ENCODE results near the gene NUP214.
"Not testable (repeated sequence)": the region's sequence is repeated elsewhere in the genome, so short reads cannot be mapped to it uniquely, and the experiment has no call there.

The NUP214 gene

DNA sequence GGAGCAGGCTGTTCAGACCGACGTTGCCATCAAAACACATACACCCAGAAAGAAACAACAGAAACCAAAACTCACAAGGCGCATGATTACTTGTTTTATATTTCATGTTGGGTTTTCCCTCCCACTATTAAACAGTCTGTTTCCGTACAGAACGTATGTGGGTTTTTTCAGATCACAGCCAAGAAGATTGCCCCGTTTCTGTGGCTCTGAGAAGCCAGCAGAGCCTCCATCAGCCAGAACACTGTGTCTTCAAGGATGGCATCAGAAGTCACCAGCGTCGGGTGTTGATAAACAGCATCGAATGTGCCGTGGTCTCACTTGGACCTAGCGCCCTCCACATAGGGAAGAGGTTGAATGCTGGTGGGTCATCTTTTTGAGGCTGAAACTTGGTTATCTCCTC is 108.2 kb downstream of the NUP214 start:
- no peak for DNase-seq (ENCODE audit: low read depth in 2 of 2, low spot score in 1 of 2)

DNA sequence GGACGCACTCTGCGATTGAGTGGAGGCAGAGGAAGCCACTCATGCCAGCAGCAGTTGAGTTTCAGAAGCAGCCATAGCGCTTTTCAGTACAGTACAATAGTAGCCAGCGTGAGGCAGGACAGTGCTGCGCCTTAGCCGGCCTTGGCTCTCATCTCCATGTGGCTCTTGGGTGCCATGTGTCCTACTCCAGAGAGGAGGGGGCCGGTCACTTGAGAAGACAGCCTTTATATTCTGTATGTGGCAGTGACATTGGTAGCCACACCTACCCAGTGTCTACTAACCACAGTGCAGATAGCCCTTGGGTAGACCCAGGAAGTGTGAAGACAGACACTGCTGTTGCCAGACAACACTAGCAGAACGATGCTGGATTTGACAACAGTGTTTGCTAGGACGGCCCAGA is 108.6 kb downstream of the NUP214 start:
- DNase-seq (ENCODE audit: low read depth in 2 of 2, low spot score in 1 of 2): no peak

DNA sequence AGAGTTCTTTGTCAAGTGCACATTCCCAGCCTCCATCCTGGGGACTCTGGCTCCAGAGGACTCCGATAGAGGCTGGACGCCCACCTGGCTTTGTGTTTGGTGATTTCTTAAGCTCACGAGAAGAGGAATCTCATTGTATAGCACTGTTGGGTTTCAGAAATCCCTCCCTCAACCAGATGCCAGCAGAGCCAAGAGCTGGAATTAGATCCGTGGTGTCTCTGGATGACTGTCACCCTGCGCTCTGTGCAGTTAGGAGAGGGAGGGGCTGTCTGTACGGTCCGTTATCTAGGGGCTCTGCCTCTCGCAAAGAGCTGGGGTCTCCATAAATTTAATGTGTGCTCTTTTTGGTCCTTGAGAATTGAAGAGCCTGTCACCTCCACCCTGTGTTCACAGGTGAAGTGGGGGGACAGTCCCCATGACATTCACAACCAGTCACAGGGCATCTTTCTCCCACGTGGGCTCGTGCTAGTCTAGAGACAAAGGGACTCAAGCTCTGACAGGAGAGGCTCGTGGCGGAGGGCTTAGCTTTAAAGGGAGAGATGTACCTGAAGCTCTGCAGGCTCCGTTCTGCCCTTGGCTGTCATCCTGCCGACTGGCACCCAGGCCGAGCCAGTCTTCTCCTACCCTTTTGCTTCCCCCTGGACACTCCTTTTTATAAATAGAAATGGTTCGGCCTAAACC is 109.6 kb downstream of the NUP214 start:
- DNase-seq (ENCODE audit: low read depth in 2 of 2, low spot score in 1 of 2): no peak

DNA sequence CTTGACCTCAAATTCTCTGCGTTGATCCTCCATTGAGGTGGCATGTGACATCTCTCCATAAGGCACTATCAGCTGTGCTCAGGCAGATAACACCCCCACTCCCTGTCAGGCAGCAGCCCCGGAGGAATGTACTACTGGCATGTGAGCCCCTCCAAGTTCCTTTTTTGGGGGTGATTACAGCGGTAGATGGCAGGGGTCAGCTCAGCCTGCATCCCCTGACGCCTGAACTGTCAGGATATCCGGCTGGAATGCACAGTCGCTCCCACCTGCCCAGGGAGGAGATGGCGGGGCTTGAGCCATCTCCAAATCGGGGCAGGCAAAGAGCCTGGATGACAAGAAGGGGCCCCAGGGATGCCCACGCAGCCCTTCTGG is 110.1 kb downstream of the NUP214 start:
- DNase-seq (ENCODE audit: low read depth in 2 of 2, low spot score in 1 of 2): no peak

DNA sequence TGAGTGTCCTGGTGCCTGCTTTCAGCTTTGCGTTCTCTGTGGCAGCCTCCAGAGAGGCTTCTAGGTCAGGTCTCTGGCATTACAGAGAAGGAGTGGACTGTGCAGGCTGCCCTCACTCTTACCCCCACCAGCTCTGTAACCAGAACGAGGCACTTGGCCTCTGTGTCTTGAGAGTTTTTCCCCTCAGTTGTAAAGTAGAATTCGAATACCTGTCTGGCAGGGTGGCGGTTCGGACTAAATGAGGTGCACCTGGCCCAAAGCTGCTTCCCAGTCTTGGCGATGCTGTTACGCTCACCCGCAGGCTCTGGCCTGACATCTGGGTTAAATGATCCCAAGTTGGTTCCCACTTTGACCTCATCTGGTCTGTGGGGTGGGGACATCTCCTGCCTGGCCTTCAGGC is 110.8 kb downstream of the NUP214 start:
- DNase-seq (ENCODE audit: low read depth in 2 of 2, low spot score in 1 of 2): no peak

DNA sequence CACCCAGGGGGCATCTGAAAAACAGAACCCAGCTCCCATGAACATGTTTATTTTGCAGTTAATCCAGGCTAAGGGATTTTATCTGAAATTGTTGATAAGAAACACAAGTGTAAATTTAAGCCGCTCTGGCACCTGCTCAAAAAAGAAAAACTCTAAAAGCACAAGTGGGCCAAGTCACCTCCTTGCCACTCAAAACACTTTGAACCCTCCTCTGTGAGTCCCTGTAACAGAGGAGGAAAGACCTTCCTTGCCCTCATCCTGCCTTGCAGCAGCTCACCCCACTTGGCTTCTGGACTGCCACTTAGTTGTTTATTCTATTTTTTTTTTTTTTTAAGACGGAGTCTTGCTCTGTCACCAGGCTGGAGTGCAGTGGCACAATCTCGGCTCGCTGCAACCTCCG is 111.4 kb downstream of the NUP214 start:
- no peak for DNase-seq (ENCODE audit: low read depth in 2 of 2, low spot score in 1 of 2)

DNA sequence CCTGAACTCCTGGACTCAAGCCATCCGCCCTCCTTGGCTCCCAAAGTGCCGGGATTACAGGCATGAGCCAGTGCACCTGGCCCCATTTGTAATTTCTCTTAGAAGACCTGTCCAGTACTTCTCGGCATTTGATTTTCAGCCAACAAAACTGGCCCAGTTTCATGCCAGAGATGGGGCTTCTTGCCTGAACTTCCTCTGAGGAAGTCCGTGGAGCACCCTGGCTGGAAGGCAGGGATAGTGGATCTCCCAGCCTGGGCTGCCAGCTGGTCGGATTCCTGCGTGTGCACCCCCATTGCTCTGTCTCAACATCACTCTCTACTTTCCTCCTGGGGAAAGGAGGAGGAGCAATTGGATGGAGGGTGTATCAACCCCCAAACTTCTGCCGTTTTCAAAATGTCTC is 111.9 kb downstream of the NUP214 start:
- no peak for DNase-seq (ENCODE audit: low read depth in 2 of 2, low spot score in 1 of 2)

DNA sequence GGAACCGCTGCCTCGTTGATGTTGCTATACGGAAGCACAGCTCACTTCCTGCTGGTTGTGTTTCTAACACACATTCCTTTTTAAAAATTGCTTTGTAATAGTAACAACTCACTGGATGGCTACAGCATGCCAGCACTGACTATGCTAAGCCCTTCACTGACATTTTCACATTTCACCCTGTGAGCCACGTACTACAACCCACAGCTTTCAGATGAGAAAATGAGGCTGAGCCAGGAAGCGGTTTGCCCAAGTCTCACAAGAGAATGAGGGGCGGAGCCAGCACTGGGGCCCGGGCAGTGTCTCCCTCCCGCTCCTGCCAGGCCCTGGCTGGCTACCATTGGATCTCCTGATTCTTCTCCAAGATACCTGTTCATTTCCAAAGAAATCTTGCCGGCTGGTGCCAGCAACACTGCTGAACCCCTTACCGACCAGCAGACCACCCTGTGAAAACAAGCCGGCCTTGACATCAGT is 112.6 kb downstream of the NUP214 start:
- DNase-seq (ENCODE audit: low read depth in 2 of 2, low spot score in 1 of 2): peak; percentile 59 to 65

DNA sequence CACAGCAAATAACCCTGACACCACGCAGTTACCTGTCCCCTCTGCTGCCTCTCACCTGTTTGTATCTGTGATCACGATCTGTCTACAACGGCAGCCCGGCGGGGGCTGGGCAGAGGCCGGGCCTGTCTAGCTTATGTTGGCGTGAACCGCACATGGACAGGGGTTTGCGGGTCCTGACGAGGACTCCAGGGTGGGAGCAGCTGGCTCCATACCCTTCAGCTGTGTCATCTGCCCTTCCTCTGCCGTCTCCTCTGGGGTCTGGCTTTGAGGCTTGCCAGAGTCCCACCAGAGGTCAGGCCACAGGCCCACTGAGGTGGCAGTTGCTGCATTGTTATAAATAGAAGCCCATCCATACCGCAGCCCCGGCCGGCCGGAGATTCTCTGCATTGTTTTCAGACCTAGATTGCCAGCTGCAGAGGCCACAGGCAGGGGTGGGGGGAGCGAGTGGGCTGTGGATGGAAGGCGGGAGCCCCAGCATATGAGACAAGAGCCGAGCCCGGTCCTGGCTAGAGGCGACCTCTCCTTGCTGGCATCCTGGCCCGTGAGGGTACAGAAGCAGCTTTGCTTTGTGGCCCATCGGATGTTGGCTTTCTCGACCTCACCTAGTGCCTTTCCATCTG is 113.1 kb downstream of the NUP214 start:
- no peak for DNase-seq (ENCODE audit: low read depth in 2 of 2, low spot score in 1 of 2)

DNA sequence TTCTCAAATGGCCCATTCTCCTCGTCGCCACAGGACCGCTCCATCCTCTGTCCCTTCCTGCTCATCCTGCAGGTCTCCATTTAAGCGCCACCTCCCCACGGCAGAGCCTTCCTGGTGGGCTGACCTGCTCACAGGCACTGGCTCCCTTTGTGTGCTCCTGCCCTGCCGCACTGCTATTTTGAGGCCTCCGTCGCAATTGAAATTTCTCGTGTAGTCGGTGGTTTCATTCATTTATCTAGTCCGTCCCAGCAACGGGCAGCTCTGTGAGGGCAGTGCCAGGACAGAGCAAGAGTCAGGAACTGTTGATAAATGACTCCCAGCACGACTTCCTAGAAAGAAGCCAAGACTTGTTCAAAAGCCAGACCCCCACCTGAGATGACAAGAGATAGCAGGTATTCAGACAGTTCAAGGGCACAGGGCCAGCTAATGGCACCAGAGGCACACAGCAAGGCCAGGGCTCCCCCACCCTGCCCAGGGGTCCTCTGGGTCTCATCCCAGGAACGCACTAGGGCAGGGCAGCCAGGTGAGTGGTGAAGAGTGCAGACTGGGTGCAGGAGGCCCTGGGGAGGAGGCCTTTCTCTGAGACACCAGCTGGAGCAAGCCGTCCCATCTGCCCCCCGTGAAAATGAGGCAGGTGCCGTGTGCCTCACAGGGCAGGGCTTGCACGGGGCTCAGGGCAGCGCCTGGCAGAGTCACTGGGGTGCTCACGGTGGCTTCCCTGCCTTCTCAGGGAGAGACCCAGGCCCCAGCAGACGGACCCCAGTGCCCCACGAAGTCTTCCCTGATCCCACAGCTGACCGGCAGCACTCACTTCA is 114.0 kb downstream of the NUP214 start:
- no peak for DNase-seq (ENCODE audit: low read depth in 2 of 2, low spot score in 1 of 2)

DNA sequence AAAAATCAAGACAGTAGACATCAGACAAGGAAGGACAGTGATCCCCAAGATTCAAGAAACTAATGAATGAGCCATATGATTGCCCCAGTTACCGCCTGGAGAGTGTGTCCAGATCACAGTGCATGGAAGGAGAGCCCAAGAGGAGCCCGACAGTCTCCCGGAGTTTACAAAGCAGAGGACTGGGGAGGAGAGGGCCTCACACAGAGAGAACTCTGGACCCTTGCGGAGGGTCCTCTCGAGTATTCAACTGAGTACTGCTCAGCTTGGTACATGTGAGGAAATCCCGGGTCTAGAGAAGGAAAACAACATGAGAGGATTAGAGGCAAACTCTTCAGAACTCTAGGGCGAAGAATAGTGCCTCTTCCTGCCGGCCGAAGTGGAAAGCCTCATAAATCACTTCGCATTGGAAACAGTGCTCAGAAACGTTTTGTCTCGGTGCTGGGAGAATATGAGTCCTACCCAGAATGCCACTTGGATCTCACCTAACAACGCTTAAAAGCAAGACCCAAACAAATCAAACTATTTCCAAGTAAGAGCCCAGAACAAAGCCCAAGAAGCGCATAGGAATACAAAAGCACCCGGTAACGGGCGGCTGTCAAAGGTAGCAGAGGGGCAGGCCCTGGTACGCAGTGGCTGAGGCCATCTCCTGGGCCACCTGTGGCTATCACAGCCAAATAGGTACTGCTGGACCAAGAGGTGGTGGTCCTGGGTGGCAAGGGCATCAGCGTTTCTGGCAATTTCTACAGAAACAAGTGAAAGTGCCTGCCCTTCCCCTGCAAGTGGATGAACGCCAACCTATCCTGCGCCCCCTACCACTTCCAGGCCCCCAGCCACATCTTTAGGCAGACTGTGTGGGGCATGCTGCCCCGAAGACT is 114.9 kb downstream of the NUP214 start:
- no peak for DNase-seq (ENCODE audit: low read depth in 2 of 2, low spot score in 1 of 2)

DNA sequence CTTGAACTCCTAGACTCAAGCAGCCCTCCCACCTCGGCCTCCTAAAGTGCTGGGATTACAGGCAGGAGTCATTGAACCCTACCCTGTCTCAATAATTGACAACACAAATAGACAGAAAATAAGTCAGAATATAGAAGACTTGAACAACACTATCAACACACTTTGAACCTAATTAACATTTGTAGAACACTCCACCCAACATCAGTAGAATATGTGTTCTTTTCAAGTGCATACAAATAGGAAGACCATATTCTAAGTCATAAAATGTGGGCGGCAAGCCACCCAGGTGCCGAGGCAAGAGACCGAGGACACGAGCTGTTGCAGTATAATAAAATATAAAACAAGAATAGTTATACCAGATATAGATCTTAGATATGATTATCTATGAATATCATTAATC is 118.9 kb downstream of the NUP214 start:
- DNase-seq (ENCODE audit: low read depth in 2 of 2, low spot score in 1 of 2): not testable (repeated sequence)

DNA sequence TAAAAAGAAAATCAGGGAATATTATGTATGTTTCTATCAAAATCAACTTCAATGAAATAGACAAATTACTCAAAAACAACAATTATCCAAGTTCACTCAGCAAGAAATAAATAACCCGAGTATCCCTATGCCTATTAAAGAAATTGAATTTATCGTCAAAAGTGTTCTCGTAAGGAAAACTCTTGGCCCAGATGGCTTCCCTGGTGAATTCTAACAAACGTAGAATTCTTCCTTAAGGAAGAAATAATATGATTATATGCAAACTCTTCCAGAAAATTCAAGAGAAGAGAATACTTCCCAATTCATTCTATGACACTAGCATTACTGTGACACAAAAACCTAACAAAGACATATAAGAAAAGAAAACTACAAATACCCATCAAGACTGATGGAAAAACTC is 121.2 kb downstream of the NUP214 start:
- no peak for DNase-seq (ENCODE audit: low read depth in 2 of 2, low spot score in 1 of 2)

DNA sequence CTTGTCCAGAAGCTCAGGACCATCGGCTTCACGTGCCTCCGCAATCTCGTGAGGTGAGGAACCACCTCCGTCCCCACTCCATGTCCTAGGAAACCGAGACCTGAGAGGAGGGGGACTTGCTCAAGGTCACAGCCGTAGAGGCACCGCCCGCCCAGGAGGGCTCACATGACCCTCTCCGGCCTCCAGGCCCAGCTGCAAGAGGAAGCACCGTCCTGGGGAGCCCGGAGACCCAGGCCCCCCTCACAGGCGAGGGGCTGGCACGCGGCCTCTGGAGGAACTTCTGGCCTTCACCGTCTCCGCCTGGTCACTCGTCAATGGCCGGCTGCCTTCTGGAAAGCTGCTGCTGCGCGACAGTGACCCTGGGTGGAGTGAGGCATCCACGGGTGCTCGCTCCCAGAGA is 126.7 kb downstream of the NUP214 start:
- DNase-seq (ENCODE audit: low read depth in 2 of 2, low spot score in 1 of 2): no peak

DNA sequence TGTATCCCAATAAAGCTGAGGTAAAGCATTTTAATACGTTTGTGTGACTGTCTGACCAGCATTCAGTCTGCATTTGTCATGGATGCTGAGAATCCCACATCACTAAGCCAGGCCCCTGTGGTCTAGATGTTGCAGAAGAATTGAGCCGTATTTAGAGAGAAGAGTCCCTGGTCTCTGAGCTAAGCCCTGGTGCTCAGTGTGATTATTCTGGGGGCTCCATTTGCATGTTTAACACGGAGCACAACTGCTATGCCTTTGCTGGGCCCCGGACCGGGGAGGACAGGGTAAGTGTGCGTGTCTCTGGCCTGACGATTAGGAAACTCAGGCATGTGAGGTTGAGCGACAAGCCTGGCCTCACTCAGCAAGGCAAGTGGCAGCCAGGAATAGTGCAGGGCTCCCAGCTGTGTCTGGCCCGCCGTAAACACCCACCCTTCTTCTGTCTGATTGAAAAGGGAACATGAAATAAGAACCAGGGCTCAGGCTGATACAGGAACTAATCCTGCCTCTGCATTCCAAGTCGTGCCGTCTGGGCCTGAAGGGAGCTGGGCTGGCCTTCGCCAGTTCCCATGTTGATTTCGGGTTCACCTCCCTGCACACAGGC is 128.6 kb downstream of the NUP214 start:
- no peak for DNase-seq (ENCODE audit: low read depth in 2 of 2, low spot score in 1 of 2)

DNA sequence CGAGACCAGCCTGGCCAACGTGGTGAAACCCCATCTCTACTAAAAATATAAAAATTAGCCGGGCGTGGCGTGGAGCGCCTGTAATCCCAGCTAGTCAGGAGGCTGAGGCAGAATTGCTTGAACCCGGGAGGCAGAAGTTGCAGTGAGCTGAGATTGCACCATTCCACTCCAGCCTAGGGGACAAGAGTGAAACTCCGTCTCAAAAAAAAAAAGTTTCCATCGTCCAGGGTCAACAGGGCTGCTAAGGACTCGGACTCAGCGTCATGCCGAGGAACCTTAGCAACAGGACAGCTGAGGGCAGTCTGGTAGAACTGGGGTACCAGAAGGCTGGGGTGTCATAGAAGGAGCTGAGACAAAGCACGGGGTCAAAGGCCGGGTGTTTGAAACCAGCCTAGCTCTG is 129.2 kb downstream of the NUP214 start:
- no peak for DNase-seq (ENCODE audit: low read depth in 2 of 2, low spot score in 1 of 2)

DNA sequence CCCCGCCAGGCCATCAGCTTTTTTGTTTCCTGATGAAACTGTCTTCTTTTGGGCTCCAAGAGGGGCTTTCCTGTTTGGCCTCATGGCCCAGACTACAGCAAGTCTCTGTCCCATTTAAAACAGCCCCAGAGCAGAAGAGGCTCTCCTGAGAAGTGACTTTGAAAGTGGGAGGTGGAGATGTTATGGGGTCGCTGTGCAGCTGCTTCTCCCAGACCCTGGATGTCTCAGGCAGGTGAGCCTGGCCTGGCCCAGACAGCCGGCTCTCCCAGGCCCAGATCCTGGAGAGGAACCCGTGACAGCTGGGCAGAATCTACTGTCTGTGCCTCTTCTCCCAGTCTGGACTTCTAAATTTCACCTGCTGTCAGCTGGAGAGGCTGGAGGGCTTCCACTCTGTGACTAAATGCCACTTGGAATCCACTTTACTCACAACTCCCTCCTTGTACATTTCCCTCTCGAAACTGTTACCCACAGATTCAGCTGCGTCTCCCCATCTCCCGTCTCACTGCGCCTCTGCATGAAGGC is 130.4 kb downstream of the NUP214 start:
- no peak for DNase-seq (ENCODE audit: low read depth in 2 of 2, low spot score in 1 of 2)

DNA sequence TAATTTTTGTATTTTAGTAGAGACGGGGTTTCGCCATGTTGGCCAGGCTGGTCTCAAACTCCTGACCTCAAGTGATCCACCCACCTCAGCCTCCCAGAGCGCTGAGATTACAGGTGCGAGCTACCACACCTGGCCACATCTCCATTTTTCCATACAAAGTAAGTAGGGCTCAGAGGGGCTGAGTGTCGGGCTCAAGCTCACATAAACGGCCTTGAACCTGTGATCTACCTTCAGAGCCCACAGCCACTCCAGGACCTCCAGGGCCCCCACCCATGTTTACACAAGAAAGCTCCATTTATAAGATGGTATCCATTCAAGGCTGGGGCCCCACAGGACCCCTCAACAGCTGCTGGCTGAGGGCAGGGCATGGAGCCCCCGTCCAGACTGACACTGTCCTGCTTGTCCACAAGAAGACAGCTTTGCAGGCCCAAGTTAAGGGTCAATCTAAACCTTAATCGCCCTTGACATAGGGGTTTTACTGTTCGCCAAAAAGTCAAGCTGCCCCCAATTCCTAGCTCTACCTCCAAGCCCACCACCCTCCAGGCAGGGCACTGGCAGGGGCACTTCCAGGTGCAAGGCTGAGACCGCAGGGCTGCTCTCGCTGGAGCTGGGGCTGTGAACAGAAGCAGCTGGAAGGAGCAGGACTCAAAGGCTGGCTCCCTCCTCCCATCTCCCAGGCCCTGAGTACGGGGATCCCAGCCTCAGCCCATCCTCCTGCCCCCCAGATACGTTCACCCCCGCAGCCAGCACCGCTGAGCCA is 132.1 kb downstream of the NUP214 start:
- DNase-seq (ENCODE audit: low read depth in 2 of 2, low spot score in 1 of 2): no peak

DNA sequence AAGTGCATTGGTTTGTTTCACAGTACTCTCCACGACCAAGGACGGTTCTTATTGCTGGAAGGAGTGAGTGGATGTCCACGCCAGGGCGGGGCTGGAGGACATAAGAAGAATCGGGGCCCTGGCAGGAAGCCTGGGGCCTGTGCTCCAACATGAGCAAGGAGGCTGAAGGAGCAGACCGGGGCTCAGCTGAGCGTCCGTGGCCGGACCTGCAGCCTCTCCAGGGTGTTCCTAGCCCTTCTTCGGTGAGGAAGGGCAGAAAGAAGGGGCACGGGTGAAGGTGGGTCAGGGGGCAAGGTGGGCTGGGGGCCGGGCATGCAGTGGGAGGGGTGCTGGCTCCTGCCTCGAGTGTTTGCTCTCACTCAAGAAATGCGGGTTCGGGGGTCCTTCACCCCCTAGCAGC is 132.8 kb downstream of the NUP214 start:
- DNase-seq (ENCODE audit: low read depth in 2 of 2, low spot score in 1 of 2): no peak

Measured in stimulated activated CD8-positive, alpha-beta memory T cell treated with anti-CD3 and anti-CD28 coated beads, Interleukin-4, amount 100 ng/mL, for 1 hour (primary cell).